CD4-positive, CD25-positive, alpha-beta regulatory T cell (primary cell): ENCODE data around the gene NADK. TPM values are rescaled to one million over a fixed set of nuclear protein-coding genes. Genes with fewer than 3 reads are reported as not detected.
"Not testable (repeated sequence)": the region's sequence is repeated elsewhere in the genome, so short reads cannot be mapped to it uniquely, and the experiment has no call there.

ENCODE experiments used
- ATAC-seq, 2 donors: fragments of 150-1000 bp; cut with Tn5 transposase; one replicate each; pipeline ENCODE4 v1.10.0; 2021; ENCODE audit warnings: low read depth in 2 of 2, moderate number of reproducible peaks in 2 of 2, moderate library complexity in 1 of 2
- DNase-seq, 3 donors: peaks; one replicate each; pipeline versions ENCODE4 v3.0.0 to v3.0.0-alpha.2; 2012 to 2022; ENCODE audit warnings: mixed read lengths in 1 of 3
- H3K27ac ChIP-seq: one replicate; pipeline ENCODE4 v1.7.0; 2013; ENCODE audit warnings: mild to moderate bottlenecking, low read length; ENCODE audit not compliant: insufficient read depth, poor library complexity, severe bottlenecking
- H3K27me3 ChIP-seq: one replicate; pipeline ENCODE4 v1.7.0; 2013; ENCODE audit warnings: low read length; ENCODE audit not compliant: control insufficient read depth, insufficient read depth
- H3K36me3 ChIP-seq: one replicate; pipeline ENCODE4 v1.7.0; 2013; ENCODE audit warnings: mild to moderate bottlenecking, low read length, moderate library complexity; ENCODE audit not compliant: control insufficient read depth, insufficient read depth
- H3K4me1 ChIP-seq: 2 replicates; pipeline ENCODE4 v1.7.0; 2013; ENCODE audit warnings: mild to moderate bottlenecking, low read length; ENCODE audit not compliant: insufficient read depth, control insufficient read depth, poor library complexity, severe bottlenecking
- H3K4me3 ChIP-seq: one replicate; pipeline ENCODE4 v1.7.0; 2013; ENCODE audit warnings: low read depth, mild to moderate bottlenecking, low read length, moderate library complexity
- H3K9me3 ChIP-seq, 2 experiments: 1 replicate in 1 of 2; 2 replicates in 1 of 2; pipeline ENCODE4 v1.7.0; 2013; ENCODE audit warnings: low read length in 2 of 2, mild to moderate bottlenecking in 1 of 2, moderate library complexity in 1 of 2; ENCODE audit not compliant: control insufficient read depth in 2 of 2
- H3K27ac Mint-ChIP-seq, 3 donors: one replicate each; pipeline ENCODE4 v1.8.0; 2020 to 2022; ENCODE audit warnings: mild to moderate bottlenecking in 3 of 3, mixed read lengths in 3 of 3, moderate library complexity in 2 of 3
- H3K27me3 Mint-ChIP-seq: one replicate; pipeline ENCODE4 v1.8.0; 2022; ENCODE audit warnings: mild to moderate bottlenecking, mixed read lengths
- H3K36me3 Mint-ChIP-seq: one replicate; pipeline ENCODE4 v1.8.0; 2020; ENCODE audit warnings: mixed read lengths
- H3K4me1 Mint-ChIP-seq, 4 donors: one replicate each; pipeline ENCODE4 v1.8.0; 2020 to 2022; ENCODE audit warnings: mixed read lengths in 4 of 4, mild to moderate bottlenecking in 1 of 4
- H3K4me3 Mint-ChIP-seq, 4 donors: one replicate each; pipeline ENCODE4 v1.8.0; 2020 to 2022; ENCODE audit warnings: mild to moderate bottlenecking in 4 of 4, mixed read lengths in 4 of 4, moderate library complexity in 3 of 4
- H3K9me3 Mint-ChIP-seq, 7 donors: one replicate each; pipeline ENCODE4 v1.8.0; 2020 to 2022; ENCODE audit warnings: mixed read lengths in 7 of 7, mild to moderate bottlenecking in 3 of 7, moderate library complexity in 2 of 7
- polyA plus RNA-seq, 4 donors: library from polyadenylated mRNA; unstranded; fragments of 300-500 nt; fragmentation: Illumina TruSeq; gene quantifications; one replicate each; pipeline ENCODE4 v1.2.3, GENCODE V29; 2021
- total RNA-seq: library from RNA; stranded (reverse); gene quantifications from one replicate; pipeline ENCODE4 v1.2.3, GENCODE V29; 2022

Gene NADK
- total and polyA plus RNA-seq, 5 donors from 2014 or later, result 18.7 to 52.6 (median 22.6) TPM

GRCh38 chr1:1715109-1715883, 63.0 kb downstream of the NADK start:
- H3K36me3 Mint-ChIP-seq, DNase-seq, H3K27me3 Mint-ChIP-seq, H3K4me3 ChIP-seq, H3K27me3 ChIP-seq, H3K4me1 ChIP-seq, H3K4me1 Mint-ChIP-seq, H3K9me3 ChIP-seq, H3K27ac Mint-ChIP-seq, H3K9me3 Mint-ChIP-seq, H3K27ac ChIP-seq, ATAC-seq: not testable (repeated sequence)
- H3K36me3 ChIP-seq, result peaks cover 26% of the 10 kb centered on the region
- H3K4me3 Mint-ChIP-seq, result peak overlapping the region in 1 of 4 donors; percentile 16

GRCh38 chr1:1707897-1708296, 70.4 kb downstream of the NADK start:
- not testable (repeated sequence) for H3K36me3 ChIP-seq, H3K27me3 ChIP-seq, H3K27me3 Mint-ChIP-seq, H3K27ac ChIP-seq, H3K9me3 Mint-ChIP-seq, H3K9me3 ChIP-seq, H3K4me1 ChIP-seq, H3K4me3 Mint-ChIP-seq, H3K4me3 ChIP-seq, H3K36me3 Mint-ChIP-seq, ATAC-seq, H3K27ac Mint-ChIP-seq, DNase-seq, H3K4me1 Mint-ChIP-seq

GRCh38 chr1:1707241-1707640, 71.0 kb downstream of the NADK start:
- H3K27me3 Mint-ChIP-seq, H3K27ac Mint-ChIP-seq: not testable (repeated sequence)

GRCh38 chr1:1705623-1706022, 72.6 kb downstream of the NADK start:
- H3K27me3 ChIP-seq, H3K27ac ChIP-seq, H3K4me1 ChIP-seq, ATAC-seq, DNase-seq, H3K27ac Mint-ChIP-seq, H3K4me3 ChIP-seq, H3K4me1 Mint-ChIP-seq, H3K27me3 Mint-ChIP-seq, H3K36me3 ChIP-seq, H3K9me3 Mint-ChIP-seq, H3K4me3 Mint-ChIP-seq, H3K36me3 Mint-ChIP-seq, H3K9me3 ChIP-seq: not testable (repeated sequence)

More at GRCh38 chr1:1707241-1707640, 71.0 kb downstream of the NADK start:
- not testable (repeated sequence) for H3K9me3 ChIP-seq, H3K27me3 ChIP-seq, H3K4me1 Mint-ChIP-seq, H3K36me3 Mint-ChIP-seq, H3K27ac ChIP-seq, H3K4me3 ChIP-seq, H3K4me1 ChIP-seq, ATAC-seq, H3K4me3 Mint-ChIP-seq, H3K36me3 ChIP-seq, H3K9me3 Mint-ChIP-seq, DNase-seq

- H3K36me3 Mint-ChIP-seq, H3K27ac ChIP-seq, H3K27me3 Mint-ChIP-seq, H3K36me3 ChIP-seq, H3K4me1 Mint-ChIP-seq, H3K9me3 ChIP-seq, ATAC-seq, H3K27ac Mint-ChIP-seq, H3K4me3 Mint-ChIP-seq, H3K4me3 ChIP-seq, DNase-seq, H3K27me3 ChIP-seq, H3K9me3 Mint-ChIP-seq, H3K4me1 ChIP-seq: not testable (repeated sequence)
These were observed 73.8 kb downstream of the NADK start for GRCh38 chr1:1704284-1704957.

GRCh38 chr1:1703796-1704195, 74.5 kb downstream of the NADK start:
- no peaks in the 10 kb centered on the region for H3K36me3 Mint-ChIP-seq
- H3K4me1 Mint-ChIP-seq, result no peaks in the 10 kb centered on the region
- no peaks in the 10 kb centered on the region for H3K9me3 Mint-ChIP-seq
- Histone ChIP-seq H3K4me1 (no peaks in the 10 kb centered on the region), H3K36me3 (peaks cover 6% of the 10 kb centered on the region), H3K27me3 (no peaks in the 10 kb centered on the region), H3K4me3 (no peak overlapping the region), H3K9me3 (no peaks in the 10 kb centered on the region), H3K27ac (no peak overlapping the region)
- no peak for DNase-seq
- H3K27me3 Mint-ChIP-seq, result no peaks in the 10 kb centered on the region
- no peak overlapping the region for H3K4me3 Mint-ChIP-seq
- no peak for ATAC-seq
- no peak overlapping the region for H3K27ac Mint-ChIP-seq

- not testable (repeated sequence) for H3K36me3 ChIP-seq, H3K4me3 ChIP-seq, H3K36me3 Mint-ChIP-seq, H3K27ac Mint-ChIP-seq, H3K27ac ChIP-seq, H3K4me1 ChIP-seq, ATAC-seq, H3K9me3 ChIP-seq, H3K9me3 Mint-ChIP-seq, H3K27me3 Mint-ChIP-seq, H3K4me3 Mint-ChIP-seq, DNase-seq, H3K4me1 Mint-ChIP-seq, H3K27me3 ChIP-seq
These were observed 75.8 kb downstream of the NADK start for GRCh38 chr1:1702506-1702905.
